ENCODE results near the gene CDK15.

CDK15 gene

GRCh38 chr2:201777869-201778268 is 28.5 kb upstream of the CDK15 start:
- no peak for TF ChIP-seq CTCF (IDR thresholded peaks at IDR 0.05; ENCODE audit: insufficient read depth, low read depth, low read length, missing control alignments)
- DNase-seq (ENCODE audit: low read depth), result no peak
- no peak overlapping the region for H3K4me3 ChIP-seq (ENCODE audit: low read length)

GRCh38 chr2:201779901-201780673 is 26.2 kb upstream of the CDK15 start:
- no peak for TF ChIP-seq CTCF (IDR thresholded peaks at IDR 0.05; ENCODE audit: insufficient read depth, low read depth, low read length, missing control alignments)
- DNase-seq (ENCODE audit: low read depth), result peak; percentile 11
- peak overlapping the region; percentile 97 for H3K4me3 ChIP-seq (ENCODE audit: low read length)

GRCh38 chr2:201780674-201781493 is 25.5 kb upstream of the CDK15 start, which contains the start of gene ALS2:
ALS2 (minus strand) TSS chr2:201780933; CDS start chr2:201768885, 12,048 bp downstream.
- TF ChIP-seq CTCF (IDR thresholded peaks at IDR 0.05; ENCODE audit: insufficient read depth, low read depth, low read length, missing control alignments), result no peak

GRCh38 chr2:201781557-201782051 is 24.7 kb upstream of the CDK15 start:
- no peak for TF ChIP-seq CTCF (IDR thresholded peaks at IDR 0.05; ENCODE audit: insufficient read depth, low read depth, low read length, missing control alignments)
- H3K4me3 ChIP-seq (ENCODE audit: low read length), result peak overlapping the region; percentile 97
- peak; percentile 16 for DNase-seq (ENCODE audit: low read depth)

More at GRCh38 chr2:201780674-201781493, 25.5 kb upstream of the CDK15 start, which contains the start of gene ALS2:
- DNase-seq (ENCODE audit: low read depth), result peak; percentile 99
- H3K4me3 ChIP-seq (ENCODE audit: low read length), result peak within 1 kb of the TSS; percentile 97

- no peak overlapping the region for H3K4me3 ChIP-seq (ENCODE audit: low read length)
- DNase-seq (ENCODE audit: low read depth), result no peak
- no peak for TF ChIP-seq CTCF (IDR thresholded peaks at IDR 0.05; ENCODE audit: insufficient read depth, low read depth, low read length, missing control alignments)
Observed at GRCh38 chr2:201784563-201784962, 21.8 kb upstream of the CDK15 start.

GRCh38 chr2:201785135-201785534 is 21.2 kb upstream of the CDK15 start:
- TF ChIP-seq CTCF (IDR thresholded peaks at IDR 0.05; ENCODE audit: insufficient read depth, low read depth, low read length, missing control alignments), result no peak
- no peak for DNase-seq (ENCODE audit: low read depth)

More at GRCh38 chr2:201785135-201785534, 21.2 kb upstream of the CDK15 start:
- no peak overlapping the region for H3K4me3 ChIP-seq (ENCODE audit: low read length)
